K562 (cell line): ENCODE results near the gene VWA1. TPM values are rescaled to one million over a fixed set of nuclear protein-coding genes. Genes with fewer than 3 reads are reported as not detected.

Experiments
- CBX1 ChIP-seq: sonication (generic); IDR thresholded peaks from 2 replicates; pipeline ENCODE4 v1.6.1; 2016; ENCODE audit warnings: antibody characterized with exemption, low read depth, mild to moderate bottlenecking
- CCNT2 ChIP-seq: IDR thresholded peaks from 2 replicates; pipeline ENCODE4 v1.6.1; 2011; ENCODE audit warnings: borderline replicate concordance, low read depth, mild to moderate bottlenecking, moderate library complexity, mixed read lengths, low read length; ENCODE audit not compliant: insufficient read length; ENCODE audit errors: extremely low read depth
- CSDE1 ChIP-seq, 2 experiments: fragments of 450-650 bp; IDR thresholded peaks; 2 replicates each; pipeline ENCODE4 v1.6.1; 2016; ENCODE audit warnings: mild to moderate bottlenecking in 1 of 2
- DIDO1 ChIP-seq: fragments of 450-650 bp; IDR thresholded peaks from 2 replicates; pipeline ENCODE4 v1.6.1; 2016; ENCODE audit warnings: low read depth, missing biosample characterization, missing genetic modification characterization
- GATAD2B ChIP-seq: fragments of 450-650 bp; IDR thresholded peaks from 2 replicates; pipeline ENCODE4 v1.6.1; 2017; ENCODE audit warnings: mild to moderate bottlenecking, borderline replicate concordance
- MYC ChIP-seq, 2 experiments: fragments of 250-450 bp in 1 of 2; sonication (Bioruptor Pico) in 1 of 2; IDR thresholded peaks; 2 replicates each; pipeline versions ENCODE4 v1.5.1 to v1.6.1; 2012 to 2021; ENCODE audit warnings: low read depth in 2 of 2, borderline replicate concordance in 1 of 2, improper control_type of control experiment in 1 of 2, low read length in 1 of 2, mild to moderate bottlenecking in 1 of 2, moderate library complexity in 1 of 2
- PHF21A ChIP-seq: fragments of 450-650 bp; IDR thresholded peaks from 2 replicates; pipeline ENCODE4 v1.6.1; 2017; ENCODE audit warnings: low read depth, borderline replicate concordance
- RREB1 ChIP-seq: fragments of 250-450 bp; sonication (Bioruptor Pico); IDR thresholded peaks from 2 replicates; pipeline ENCODE4 v1.4.0; 2020
- TCF7 ChIP-seq: sonication (generic); IDR thresholded peaks from 2 replicates; pipeline ENCODE4 v1.6.1; 2016; ENCODE audit warnings: antibody characterized with exemption, borderline replicate concordance
- ZNF232 ChIP-seq: sonication (generic); formaldehyde crosslinking; IDR thresholded peaks from 2 replicates; pipeline ENCODE4 v1.8.0; 2022; ENCODE audit warnings: mild to moderate bottlenecking, missing genetic modification reagents
- ZNF512 ChIP-seq: IDR thresholded peaks from 2 replicates; pipeline ENCODE4 v1.6.1; 2016; ENCODE audit warnings: missing genetic modification characterization, missing compliant biosample characterization
- polyA plus RNA-seq, 8 experiments: library from polyadenylated mRNA; depleted of rRNA in 4 of 8; stranded (reverse) in 5 of 8; unstranded in 3 of 8; fragments of >200 nt; fragmentation: Nextera tagmentation in 2 of 8; fragmentation: Illumina TruSeq in 1 of 8; extraction: Ambion mirVana in 2 of 8; extraction: Trizol in 1 of 8; gene quantifications; 2 replicates each; pipeline versions ENCODE4 v1.2.1 to v1.2.3, GENCODE V29; 2011 to 2014; ENCODE audit warnings: inconsistent platforms in 1 of 8, missing spikeins in 1 of 8
- total RNA-seq, 7 experiments: library from RNA; depleted of rRNA in 6 of 7; stranded (reverse); fragments of >200 nt in 6 of 7; fragmentation: Illumina TruSeq in 2 of 7; extraction: Trizol in 2 of 7; gene quantifications; 2 replicates each; pipeline versions ENCODE4 v1.2.1 to v1.2.3, GENCODE V29; 2011 to 2021; ENCODE audit warnings: low replicate concordance in 1 of 7
- TF ChIP-seq, protein P1 (sequence below): fragments of 250-450 bp; sonication (Bioruptor Pico); IDR thresholded peaks from 2 replicates; pipeline ENCODE4 v1.4.0; 2020; ENCODE audit warnings: mild to moderate bottlenecking, moderate library complexity, borderline replicate concordance
- TF ChIP-seq, protein P2 (sequence below): IDR thresholded peaks from 2 replicates; pipeline ENCODE4 v1.6.1; 2011; ENCODE audit warnings: borderline replicate concordance, low read depth, mild to moderate bottlenecking, moderate library complexity, low read length; ENCODE audit not compliant: insufficient read depth, poor library complexity, severe bottlenecking

The VWA1 gene
- total and polyA plus RNA-seq, 9 of the 15 experiments (the other 6 are each of a cell fraction or from before 2014, with no cell fraction given): 0.01 to 6.4 (median 0.85) TPM

DNA sequence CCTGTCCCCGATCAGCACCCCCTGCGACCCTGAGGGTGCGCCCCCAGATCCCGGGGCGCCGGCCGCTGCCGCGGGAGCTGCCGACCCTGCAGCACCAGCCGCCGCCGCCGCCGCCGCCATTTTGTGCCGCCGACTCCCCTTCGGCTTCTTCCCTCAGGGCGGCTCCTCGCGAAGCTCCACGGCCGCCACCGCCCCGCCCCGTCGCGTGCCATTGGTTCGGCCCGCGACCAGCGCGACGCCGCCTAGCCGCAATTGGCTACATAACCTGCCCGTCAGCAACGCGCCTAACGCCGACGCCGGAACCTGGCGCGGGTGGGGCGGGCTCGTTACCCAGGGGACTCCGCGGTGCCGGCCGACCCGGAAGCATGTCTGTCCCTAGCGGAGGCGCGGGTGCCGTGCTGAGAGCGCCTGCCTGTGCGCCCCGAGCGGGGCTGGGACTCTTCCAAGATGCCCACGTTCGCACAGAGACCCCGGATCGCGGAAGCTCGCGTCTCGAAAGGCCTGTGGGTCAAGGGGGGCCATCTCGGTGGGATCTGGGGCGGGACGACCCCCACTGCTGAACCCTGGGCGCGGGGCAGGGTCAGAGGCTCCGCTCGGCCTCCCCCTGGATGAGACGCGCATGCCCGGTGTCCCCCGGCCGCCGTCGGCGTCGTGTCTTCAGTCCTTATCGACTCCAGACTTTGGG lies 36.2 kb upstream of the VWA1 start, which contains the start of gene CCNL2 (continued):
- peak; percentile 51; the same call in 1 of the 2 replicates for TF ChIP-seq RREB1
- peak; percentile 94 for TF ChIP-seq MYC (IDR thresholded peaks at IDR 0.05; ENCODE audit: low read depth, low read length)
- TF ChIP-seq MYC (CRISPR knock-in tag; IDR thresholded peaks at IDR 0.05; ENCODE audit: borderline replicate concordance, low read depth): peak; percentile 90
- no peak for TF ChIP-seq PHF21A
- TF ChIP-seq CSDE1 (IDR thresholded peaks at IDR 0.05): no peak; a peak in 1 of 4 replicates
- TF ChIP-seq, protein P1, sequence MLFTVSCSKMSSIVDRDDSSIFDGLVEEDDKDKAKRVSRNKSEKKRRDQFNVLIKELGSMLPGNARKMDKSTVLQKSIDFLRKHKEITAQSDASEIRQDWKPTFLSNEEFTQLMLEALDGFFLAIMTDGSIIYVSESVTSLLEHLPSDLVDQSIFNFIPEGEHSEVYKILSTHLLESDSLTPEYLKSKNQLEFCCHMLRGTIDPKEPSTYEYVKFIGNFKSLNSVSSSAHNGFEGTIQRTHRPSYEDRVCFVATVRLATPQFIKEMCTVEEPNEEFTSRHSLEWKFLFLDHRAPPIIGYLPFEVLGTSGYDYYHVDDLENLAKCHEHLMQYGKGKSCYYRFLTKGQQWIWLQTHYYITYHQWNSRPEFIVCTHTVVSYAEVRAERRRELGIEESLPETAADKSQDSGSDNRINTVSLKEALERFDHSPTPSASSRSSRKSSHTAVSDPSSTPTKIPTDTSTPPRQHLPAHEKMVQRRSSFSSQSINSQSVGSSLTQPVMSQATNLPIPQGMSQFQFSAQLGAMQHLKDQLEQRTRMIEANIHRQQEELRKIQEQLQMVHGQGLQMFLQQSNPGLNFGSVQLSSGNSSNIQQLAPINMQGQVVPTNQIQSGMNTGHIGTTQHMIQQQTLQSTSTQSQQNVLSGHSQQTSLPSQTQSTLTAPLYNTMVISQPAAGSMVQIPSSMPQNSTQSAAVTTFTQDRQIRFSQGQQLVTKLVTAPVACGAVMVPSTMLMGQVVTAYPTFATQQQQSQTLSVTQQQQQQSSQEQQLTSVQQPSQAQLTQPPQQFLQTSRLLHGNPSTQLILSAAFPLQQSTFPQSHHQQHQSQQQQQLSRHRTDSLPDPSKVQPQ (CRISPR knock-in tag): 0 out of 2 replicates have a peak, but pooled peaks have one; percentile 61
- no peak for TF ChIP-seq GATAD2B
- peak; percentile 75 for TF ChIP-seq DIDO1
- peak; percentile 61; the same call in 1 of the 2 replicates for TF ChIP-seq TCF7
- TF ChIP-seq ZNF232 (CRISPR knock-in tag): peak; percentile 57; the same call in 1 of the 2 replicates
- TF ChIP-seq CBX1: peak; percentile 86; the same call in 1 of the 2 replicates
- TF ChIP-seq, protein P2, sequence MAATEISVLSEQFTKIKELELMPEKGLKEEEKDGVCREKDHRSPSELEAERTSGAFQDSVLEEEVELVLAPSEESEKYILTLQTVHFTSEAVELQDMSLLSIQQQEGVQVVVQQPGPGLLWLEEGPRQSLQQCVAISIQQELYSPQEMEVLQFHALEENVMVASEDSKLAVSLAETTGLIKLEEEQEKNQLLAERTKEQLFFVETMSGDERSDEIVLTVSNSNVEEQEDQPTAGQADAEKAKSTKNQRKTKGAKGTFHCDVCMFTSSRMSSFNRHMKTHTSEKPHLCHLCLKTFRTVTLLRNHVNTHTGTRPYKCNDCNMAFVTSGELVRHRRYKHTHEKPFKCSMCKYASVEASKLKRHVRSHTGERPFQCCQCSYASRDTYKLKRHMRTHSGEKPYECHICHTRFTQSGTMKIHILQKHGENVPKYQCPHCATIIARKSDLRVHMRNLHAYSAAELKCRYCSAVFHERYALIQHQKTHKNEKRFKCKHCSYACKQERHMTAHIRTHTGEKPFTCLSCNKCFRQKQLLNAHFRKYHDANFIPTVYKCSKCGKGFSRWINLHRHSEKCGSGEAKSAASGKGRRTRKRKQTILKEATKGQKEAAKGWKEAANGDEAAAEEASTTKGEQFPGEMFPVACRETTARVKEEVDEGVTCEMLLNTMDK: peak; percentile 99
- TF ChIP-seq ZNF512 (tag): no peak
- peak; percentile 95 for TF ChIP-seq CCNT2
